ENCODE measurements around the gene EFNA3. TPM values are rescaled to one million over a fixed set of nuclear protein-coding genes. Genes with fewer than 3 reads are reported as not detected.

Gene EFNA3
- polyA plus RNA-seq, 1 donor (not counting 4 experiments of a cell fraction or from before 2014, with no cell fraction given): 4.4 TPM

DNA sequence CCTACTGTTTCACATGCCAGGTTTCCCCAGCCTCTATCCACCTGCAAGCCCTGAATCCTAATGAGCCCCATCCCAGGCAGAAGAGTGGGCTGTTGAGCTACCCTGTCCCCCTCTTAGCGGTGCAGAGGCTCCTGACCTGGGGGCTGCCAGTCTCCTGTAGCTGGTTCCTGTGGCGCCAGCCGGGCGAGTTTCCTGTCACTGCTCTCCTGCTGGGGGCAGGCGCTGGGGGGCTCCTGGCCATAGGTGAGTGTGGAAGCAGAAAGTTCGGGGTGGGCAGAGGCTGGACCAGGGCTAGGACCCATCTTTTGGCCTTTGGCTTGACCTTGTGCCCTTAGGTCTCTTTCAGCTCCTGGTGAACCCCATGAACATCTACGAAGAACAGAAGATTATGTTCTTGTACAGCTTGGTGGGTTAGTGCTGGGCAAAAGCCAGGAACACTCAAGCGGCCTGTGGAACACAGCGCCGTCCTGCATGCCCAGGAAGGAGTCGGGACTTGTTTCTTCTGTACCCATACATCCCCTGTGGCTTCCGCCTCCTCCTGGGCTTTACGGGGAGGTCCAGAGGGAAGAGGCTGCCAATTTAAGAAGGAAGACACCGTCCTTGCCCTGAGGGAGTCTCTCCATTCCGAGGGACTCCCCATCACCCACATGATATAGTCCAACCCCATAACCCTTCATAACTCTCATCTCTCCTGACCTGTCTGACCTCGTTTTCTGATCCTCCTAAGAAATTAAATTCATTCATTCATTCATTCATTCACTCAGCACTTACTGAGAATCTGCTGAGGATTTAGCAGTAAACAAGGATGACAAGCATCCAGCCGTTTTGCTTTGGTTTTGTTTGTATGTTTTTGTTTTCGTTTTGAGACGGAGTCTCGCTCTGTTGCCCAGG is 44.1 kb upstream of the EFNA3 start:
- no peak for TF ChIP-seq EZH2 (IDR thresholded peaks at IDR 0.05; ENCODE audit: low read length)
- peak in 2 of 3 experiments; percentile 18 to 32 for TF ChIP-seq CTCF (optimal IDR thresholded peaks at IDR 0.05 in 1 of 3, IDR thresholded peaks at IDR 0.05 in 1 of 3, conservative IDR thresholded peaks at IDR 0.05 in 1 of 3; ENCODE audit: extremely low read depth in 1 of 3, insufficient read depth in 2 of 3, low read length in 3 of 3)
- H3K27me3 ChIP-seq (ENCODE audit: control insufficient read depth, extremely low read depth, insufficient read depth, low read length): no peaks in the 10 kb centered on the region
- H4K20me1 ChIP-seq (ENCODE audit: control insufficient read depth, extremely low read depth, insufficient read depth, low read length): no peaks in the 10 kb centered on the region
- peaks cover 31% of the 10 kb centered on the region for H3K4me1 ChIP-seq (ENCODE audit: control insufficient read depth, extremely low read depth, insufficient read depth, low read length)
- no peak overlapping the region for H3K4me3 ChIP-seq (ENCODE audit: control insufficient read depth in 2 of 3, extremely low read depth in 1 of 3, insufficient read depth in 2 of 3, low read depth in 1 of 3, low read length in 3 of 3)
- DNase-seq (ENCODE audit: low read depth, low spot score) (no peak), FAIRE-seq (no peak)
- no peak overlapping the region for H3K9ac ChIP-seq (ENCODE audit: control insufficient read depth, extremely low read depth, insufficient read depth, low read length)
- dilution Hi-C loops (cut with MboI; ENCODE audit: extremely low pct_ligation_motif_present, low sequenced_read_pairs): no loop called here
- H3K27ac ChIP-seq (ENCODE audit: control insufficient read depth, insufficient read depth, low read length): no peak overlapping the region
- H3K9me3 ChIP-seq (ENCODE audit: control insufficient read depth, low read depth, low read length): no peaks in the 10 kb centered on the region
- H3K36me3 ChIP-seq (ENCODE audit: control insufficient read depth in 2 of 2, extremely low read depth in 1 of 2, insufficient read depth in 2 of 2, low read length in 2 of 2): no peaks in the 10 kb centered on the region
- no peaks in the 10 kb centered on the region for H3K79me2 ChIP-seq (ENCODE audit: control insufficient read depth, insufficient read depth, low read length)
- H2AFZ ChIP-seq (ENCODE audit: control insufficient read depth, low read length): peak overlapping the region; percentile 16
- peaks cover 3% of the 10 kb centered on the region for H3K9me1 ChIP-seq (ENCODE audit: control insufficient read depth, extremely low read depth, insufficient read depth, low read length)
- peak overlapping the region; percentile 7 for H3K4me2 ChIP-seq (ENCODE audit: control insufficient read depth, extremely low read depth, insufficient read depth, low read depth, low read length)

DNA sequence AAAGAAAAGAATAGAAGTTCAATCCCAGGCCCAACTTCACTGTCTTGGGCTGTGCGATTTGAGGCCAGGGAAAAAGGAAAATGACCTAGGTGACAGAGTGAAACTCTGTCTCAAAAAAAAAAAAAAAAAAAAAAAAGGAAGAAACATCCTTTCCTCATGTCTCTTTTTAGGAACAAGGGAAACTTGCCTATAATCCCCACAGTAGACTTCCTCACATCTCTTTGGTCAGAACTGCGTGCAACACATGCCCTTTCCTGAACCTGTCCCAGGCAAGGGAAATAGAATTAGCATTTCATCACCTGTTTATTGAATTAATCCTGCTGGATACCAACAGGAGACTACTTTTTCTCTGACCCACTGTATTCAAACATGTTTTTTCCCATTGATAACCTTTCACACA is 42.7 kb upstream of the EFNA3 start:
- Histone ChIP-seq H3K9me1 (ENCODE audit: control insufficient read depth, extremely low read depth, insufficient read depth, low read length) (peaks cover 3% of the 10 kb centered on the region), H3K9me3 (ENCODE audit: control insufficient read depth, low read depth, low read length) (no peaks in the 10 kb centered on the region), H3K27ac (ENCODE audit: control insufficient read depth, insufficient read depth, low read length) (no peak overlapping the region), H3K36me3 (ENCODE audit: control insufficient read depth in 2 of 2, extremely low read depth in 1 of 2, insufficient read depth in 2 of 2, low read length in 2 of 2) (no peaks in the 10 kb centered on the region), H3K9ac (ENCODE audit: control insufficient read depth, extremely low read depth, insufficient read depth, low read length) (no peak overlapping the region), H3K4me3 (ENCODE audit: control insufficient read depth in 2 of 3, extremely low read depth in 1 of 3, insufficient read depth in 2 of 3, low read depth in 1 of 3, low read length in 3 of 3) (no peak overlapping the region), H3K79me2 (ENCODE audit: control insufficient read depth, insufficient read depth, low read length) (no peaks in the 10 kb centered on the region), H4K20me1 (ENCODE audit: control insufficient read depth, extremely low read depth, insufficient read depth, low read length) (no peaks in the 10 kb centered on the region), H2AFZ (ENCODE audit: control insufficient read depth, low read length) (no peak overlapping the region), H3K4me1 (ENCODE audit: control insufficient read depth, extremely low read depth, insufficient read depth, low read length) (peaks cover 31% of the 10 kb centered on the region), H3K4me2 (ENCODE audit: control insufficient read depth, extremely low read depth, insufficient read depth, low read depth, low read length) (no peak overlapping the region), H3K27me3 (ENCODE audit: control insufficient read depth, extremely low read depth, insufficient read depth, low read length) (no peaks in the 10 kb centered on the region)
- dilution Hi-C loops (cut with MboI; ENCODE audit: extremely low pct_ligation_motif_present, low sequenced_read_pairs): no loop called here
- TF ChIP-seq EZH2 (IDR thresholded peaks at IDR 0.05; ENCODE audit: low read length) (no peak), CTCF (optimal IDR thresholded peaks at IDR 0.05 in 1 of 3, IDR thresholded peaks at IDR 0.05 in 1 of 3, conservative IDR thresholded peaks at IDR 0.05 in 1 of 3; ENCODE audit: extremely low read depth in 1 of 3, insufficient read depth in 2 of 3, low read length in 3 of 3) (no peak)
- no peak for DNase-seq (ENCODE audit: low read depth, low spot score)
- FAIRE-seq: no peak

Data from keratinocyte (primary cell).